ENCODE measurements around the gene PRRX2. TPM values are rescaled to one million over a fixed set of nuclear protein-coding genes. Genes with fewer than 3 reads are reported as not detected.

The PRRX2 gene
- total and polyA plus RNA-seq, 2 experiments from 2014 or later = 5.8 to 8.3 TPM

GRCh38 chr9:129639034-129639630, 26.3 kb upstream of the PRRX2 start:
- no peaks in the 10 kb centered on the region; the same call in 1 of the 2 replicates for H3K36me3 ChIP-seq (ENCODE audit: insufficient read depth)
- DNase-seq (ENCODE audit: low spot score) (no peak), ATAC-seq (no peak)
- no peak overlapping the region for H2AFZ ChIP-seq
- H4K20me1 ChIP-seq (replicated peaks; ENCODE audit: insufficient read depth) = peaks cover 26% of the 10 kb centered on the region
- H3K4me1 Mint-ChIP-seq = peaks cover 9% of the 10 kb centered on the region
- H3K4me2 ChIP-seq = no peak overlapping the region
- H3K36me3 Mint-ChIP-seq (ENCODE audit: low read depth) = peaks cover 28% of the 10 kb centered on the region
- H3K9me2 ChIP-seq (ENCODE audit: insufficient read depth) = no peaks in the 10 kb centered on the region
- no peaks in the 10 kb centered on the region; the same call in 1 of the 2 replicates for H3F3A ChIP-seq (replicated peaks; ENCODE audit: low read depth)
- H3K27ac ChIP-seq (ENCODE audit: low read depth) = no peak overlapping the region
- no peak; the same call in 1 of the 2 replicates for TF ChIP-seq POLR2AphosphoS5 (IDR thresholded peaks at IDR 0.05; ENCODE audit: low read depth)
- no peak for TF ChIP-seq NANOG (IDR thresholded peaks at IDR 0.05; ENCODE audit: borderline replicate concordance)
- no peak for TF ChIP-seq CREB1 (CRISPR knock-in tag; IDR thresholded peaks at IDR 0.05; ENCODE audit: low read depth)
- TF ChIP-seq EZH2 (IDR thresholded peaks at IDR 0.05; ENCODE audit: low read depth, unreplicated experiment) = no peak
- TF ChIP-seq, protein P1, sequence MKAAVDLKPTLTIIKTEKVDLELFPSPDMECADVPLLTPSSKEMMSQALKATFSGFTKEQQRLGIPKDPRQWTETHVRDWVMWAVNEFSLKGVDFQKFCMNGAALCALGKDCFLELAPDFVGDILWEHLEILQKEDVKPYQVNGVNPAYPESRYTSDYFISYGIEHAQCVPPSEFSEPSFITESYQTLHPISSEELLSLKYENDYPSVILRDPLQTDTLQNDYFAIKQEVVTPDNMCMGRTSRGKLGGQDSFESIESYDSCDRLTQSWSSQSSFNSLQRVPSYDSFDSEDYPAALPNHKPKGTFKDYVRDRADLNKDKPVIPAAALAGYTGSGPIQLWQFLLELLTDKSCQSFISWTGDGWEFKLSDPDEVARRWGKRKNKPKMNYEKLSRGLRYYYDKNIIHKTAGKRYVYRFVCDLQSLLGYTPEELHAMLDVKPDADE (IDR thresholded peaks at IDR 0.05) = no peak
- TF ChIP-seq, protein P2, sequence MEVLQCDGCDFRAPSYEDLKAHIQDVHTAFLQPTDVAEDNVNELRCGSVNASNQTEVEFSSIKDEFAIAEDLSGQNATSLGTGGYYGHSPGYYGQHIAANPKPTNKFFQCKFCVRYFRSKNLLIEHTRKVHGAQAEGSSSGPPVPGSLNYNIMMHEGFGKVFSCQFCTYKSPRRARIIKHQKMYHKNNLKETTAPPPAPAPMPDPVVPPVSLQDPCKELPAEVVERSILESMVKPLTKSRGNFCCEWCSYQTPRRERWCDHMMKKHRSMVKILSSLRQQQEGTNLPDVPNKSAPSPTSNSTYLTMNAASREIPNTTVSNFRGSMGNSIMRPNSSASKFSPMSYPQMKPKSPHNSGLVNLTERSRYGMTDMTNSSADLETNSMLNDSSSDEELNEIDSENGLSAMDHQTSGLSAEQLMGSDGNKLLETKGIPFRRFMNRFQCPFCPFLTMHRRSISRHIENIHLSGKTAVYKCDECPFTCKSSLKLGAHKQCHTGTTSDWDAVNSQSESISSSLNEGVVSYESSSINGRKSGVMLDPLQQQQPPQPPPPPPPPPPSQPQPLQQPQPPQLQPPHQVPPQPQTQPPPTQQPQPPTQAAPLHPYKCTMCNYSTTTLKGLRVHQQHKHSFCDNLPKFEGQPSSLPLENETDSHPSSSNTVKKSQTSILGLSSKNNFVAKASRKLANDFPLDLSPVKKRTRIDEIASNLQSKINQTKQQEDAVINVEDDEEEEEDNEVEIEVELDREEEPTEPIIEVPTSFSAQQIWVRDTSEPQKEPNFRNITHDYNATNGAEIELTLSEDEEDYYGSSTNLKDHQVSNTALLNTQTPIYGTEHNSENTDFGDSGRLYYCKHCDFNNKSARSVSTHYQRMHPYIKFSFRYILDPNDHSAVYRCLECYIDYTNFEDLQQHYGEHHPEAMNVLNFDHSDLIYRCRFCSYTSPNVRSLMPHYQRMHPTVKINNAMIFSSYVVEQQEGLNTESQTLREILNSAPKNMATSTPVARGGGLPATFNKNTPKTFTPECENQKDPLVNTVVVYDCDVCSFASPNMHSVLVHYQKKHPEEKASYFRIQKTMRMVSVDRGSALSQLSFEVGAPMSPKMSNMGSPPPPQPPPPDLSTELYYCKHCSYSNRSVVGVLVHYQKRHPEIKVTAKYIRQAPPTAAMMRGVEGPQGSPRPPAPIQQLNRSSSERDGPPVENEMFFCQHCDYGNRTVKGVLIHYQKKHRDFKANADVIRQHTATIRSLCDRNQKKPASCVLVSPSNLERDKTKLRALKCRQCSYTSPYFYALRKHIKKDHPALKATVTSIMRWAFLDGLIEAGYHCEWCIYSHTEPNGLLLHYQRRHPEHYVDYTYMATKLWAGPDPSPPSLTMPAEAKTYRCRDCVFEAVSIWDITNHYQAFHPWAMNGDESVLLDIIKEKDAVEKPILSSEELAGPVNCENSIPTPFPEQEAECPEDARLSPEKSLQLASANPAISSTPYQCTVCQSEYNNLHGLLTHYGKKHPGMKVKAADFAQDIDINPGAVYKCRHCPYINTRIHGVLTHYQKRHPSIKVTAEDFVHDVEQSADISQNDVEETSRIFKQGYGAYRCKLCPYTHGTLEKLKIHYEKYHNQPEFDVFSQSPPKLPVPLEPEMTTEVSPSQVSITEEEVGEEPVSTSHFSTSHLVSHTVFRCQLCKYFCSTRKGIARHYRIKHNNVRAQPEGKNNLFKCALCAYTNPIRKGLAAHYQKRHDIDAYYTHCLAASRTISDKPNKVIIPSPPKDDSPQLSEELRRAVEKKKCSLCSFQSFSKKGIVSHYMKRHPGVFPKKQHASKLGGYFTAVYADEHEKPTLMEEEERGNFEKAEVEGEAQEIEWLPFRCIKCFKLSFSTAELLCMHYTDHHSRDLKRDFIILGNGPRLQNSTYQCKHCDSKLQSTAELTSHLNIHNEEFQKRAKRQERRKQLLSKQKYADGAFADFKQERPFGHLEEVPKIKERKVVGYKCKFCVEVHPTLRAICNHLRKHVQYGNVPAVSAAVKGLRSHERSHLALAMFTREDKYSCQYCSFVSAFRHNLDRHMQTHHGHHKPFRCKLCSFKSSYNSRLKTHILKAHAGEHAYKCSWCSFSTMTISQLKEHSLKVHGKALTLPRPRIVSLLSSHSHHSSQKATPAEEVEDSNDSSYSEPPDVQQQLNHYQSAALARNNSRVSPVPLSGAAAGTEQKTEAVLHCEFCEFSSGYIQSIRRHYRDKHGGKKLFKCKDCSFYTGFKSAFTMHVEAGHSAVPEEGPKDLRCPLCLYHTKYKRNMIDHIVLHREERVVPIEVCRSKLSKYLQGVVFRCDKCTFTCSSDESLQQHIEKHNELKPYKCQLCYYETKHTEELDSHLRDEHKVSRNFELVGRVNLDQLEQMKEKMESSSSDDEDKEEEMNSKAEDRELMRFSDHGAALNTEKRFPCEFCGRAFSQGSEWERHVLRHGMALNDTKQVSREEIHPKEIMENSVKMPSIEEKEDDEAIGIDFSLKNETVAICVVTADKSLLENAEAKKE (CRISPR knock-in tag; IDR thresholded peaks at IDR 0.05) = no peak
- no peak for TF ChIP-seq REST (IDR thresholded peaks at IDR 0.05; ENCODE audit: unreplicated experiment)
- no peak for TF ChIP-seq EZH2phosphoT487 (IDR thresholded peaks at IDR 0.05; ENCODE audit: unreplicated experiment)
- TF ChIP-seq STAT1 (IDR thresholded peaks at IDR 0.05; ENCODE audit: unreplicated experiment) = no peak
- no peak for TF ChIP-seq ZNF114 (CRISPR knock-in tag; IDR thresholded peaks at IDR 0.05)
- H3K4me3 ChIP-seq = no peak overlapping the region
- no peaks in the 10 kb centered on the region for H3K9me3 Mint-ChIP-seq
- no peak overlapping the region for H3K4me3 Mint-ChIP-seq
- no peaks in the 10 kb centered on the region for H3K4me1 ChIP-seq (ENCODE audit: insufficient read depth)
- H3K79me2 ChIP-seq (replicated peaks; ENCODE audit: insufficient read depth) = peaks cover 10% of the 10 kb centered on the region
- no peak overlapping the region for H3K27ac Mint-ChIP-seq
- H3K27me3 ChIP-seq (ENCODE audit: insufficient read depth) = no peaks in the 10 kb centered on the region
- peaks cover 14% of the 10 kb centered on the region for H3K27me3 Mint-ChIP-seq (ENCODE audit: insufficient read depth, low read depth, poor library complexity)

All from GM23338 (cell line).